Transverse colon (tissue), 4 donors: ENCODE data around the gene SUOX. TPM values are rescaled to one million over a fixed set of nuclear protein-coding genes. Genes with fewer than 3 reads are reported as not detected.
"Not testable (repeated sequence)": the region's sequence is repeated elsewhere in the genome, so short reads cannot be mapped to it uniquely, and the experiment has no call there.

Source experiments
- DNase-seq: peaks from one replicate; pipeline ENCODE4 v3.0.0-alpha.2; 2019
- H3K27ac ChIP-seq, 4 donors: fragments of 200-600 bp; sonication (generic); 2 replicates each; pipeline ENCODE4 v1.5.1; 2016 to 2018; ENCODE audit warnings: inconsistent platforms in 4 of 4
- H3K27me3 ChIP-seq: fragments of 200-600 bp; sonication (generic); 2 replicates; pipeline ENCODE4 v1.5.1; 2017; ENCODE audit warnings: inconsistent platforms
- H3K36me3 ChIP-seq, 4 donors: fragments of 200-600 bp; sonication (generic); 2 replicates each; pipeline ENCODE4 v1.5.1; 2017 to 2019; ENCODE audit warnings: inconsistent platforms in 4 of 4
- H3K4me1 ChIP-seq, 4 donors: fragments of 200-600 bp; sonication (generic); 2 replicates each; pipeline ENCODE4 v1.5.1; 2017 to 2020; ENCODE audit warnings: inconsistent platforms in 4 of 4
- H3K4me3 ChIP-seq, 4 donors: fragments of 200-600 bp; sonication (generic); 1 replicate in 1 of 4; 2 replicates in 3 of 4; pipeline versions ENCODE4 v1.5.1 to v1.6.1; 2017 to 2019; ENCODE audit warnings: inconsistent platforms in 4 of 4
- H3K9me3 ChIP-seq, 2 donors: fragments of 200-600 bp; sonication (generic); 2 replicates each; pipeline ENCODE4 v1.5.1; 2017 to 2019; ENCODE audit warnings: inconsistent platforms in 2 of 2
- EP300 ChIP-seq: sonication (generic); formaldehyde crosslinking; IDR thresholded peaks from one replicate; pipeline ENCODE4 v1.6.1; 2017; ENCODE audit warnings: antibody characterized with exemption, low read depth
- POLR2A ChIP-seq: fragments of 450-650 bp; IDR thresholded peaks from one replicate; pipeline ENCODE4 v1.6.1; 2016; ENCODE audit warnings: antibody characterized with exemption, mild to moderate bottlenecking, moderate library complexity
- POLR2AphosphoS5 ChIP-seq, 3 donors: sonication (generic); formaldehyde crosslinking; IDR thresholded peaks; one replicate each; pipeline ENCODE4 v1.6.1; 2016; ENCODE audit warnings: antibody characterized with exemption in 3 of 3
- WGBS, 2 donors: methylation state at CpG; one replicate each; pipeline ENCODE4 v1.1.5; 2018; ENCODE audit warnings: low coverage in 1 of 2; 5-methylcytosine and 5-hydroxymethylcytosine counted together
- in situ Hi-C, 4 donors: fragments of 200-750 bp; cut with MboI; loops; one replicate each; pipeline versions ENCODE4 v1.15.0 to v1.15.1; 2017; ENCODE audit warnings: low sequenced_read_pairs in 3 of 4, low pct_ligation_motif_present in 1 of 4, low pct_unique_long_range_greater_than_20kb in 1 of 4
- intact Hi-C: fragments of 100-400 bp; cut with DNase I; formaldehyde crosslinking; loops from one replicate; pipeline ENCODE4 v1.15.1; 2023; ENCODE audit warnings: low total_unique reads
- total RNA-seq, 4 donors: library from RNA; depleted of rRNA; stranded (reverse); fragments of >200 nt; gene quantifications; one replicate each; pipeline ENCODE4 v1.1.0, GENCODE V29; 2016
- TF ChIP-seq, protein P1 (sequence below), 5 experiments: fragments of 200-600 bp in 3 of 5; fragments of 450-650 bp in 2 of 5; sonication (generic) in 3 of 5; IDR thresholded peaks; 1 replicate in 2 of 5; 2 replicates in 3 of 5; pipeline ENCODE4 v1.5.1; 2016 to 2017; ENCODE audit warnings: antibody characterized with exemption in 5 of 5, inconsistent platforms in 3 of 5, mild to moderate bottlenecking in 2 of 5, moderate library complexity in 1 of 5

Gene SUOX
- total RNA-seq, 4 donors from 2014 or later = 30.1 to 45.3 (median 33.9) TPM

DNA sequence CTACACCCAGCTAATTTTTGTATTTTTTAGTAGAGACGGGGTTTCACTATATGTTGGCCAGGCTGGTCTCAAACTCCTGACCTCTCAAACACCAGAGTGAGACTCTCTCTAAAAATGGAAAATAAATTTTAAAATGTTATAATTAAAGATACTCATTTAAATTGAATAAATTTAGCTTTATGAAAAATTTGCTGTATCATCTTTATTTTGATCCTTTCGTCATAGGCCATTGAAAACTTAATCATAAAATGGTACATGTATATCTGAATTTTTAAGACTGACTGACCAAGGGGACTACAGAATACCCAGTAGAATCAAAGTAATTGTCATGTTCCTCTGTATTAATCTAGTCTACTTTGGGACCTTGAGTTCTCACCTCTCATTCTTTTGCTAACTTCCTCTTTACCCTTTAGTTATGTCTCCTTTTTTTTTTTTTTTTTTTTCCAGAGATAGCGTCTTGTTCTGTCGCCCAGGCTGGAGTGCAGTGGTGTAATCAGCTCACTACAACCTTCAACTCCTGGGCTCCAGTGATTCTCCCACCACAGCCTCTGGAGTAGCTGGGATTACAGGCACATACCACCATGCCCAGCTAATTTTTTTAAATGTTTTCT is 13.7 kb upstream of the SUOX start:
- intact Hi-C loops = no loop called here
- Histone ChIP-seq H3K9me3 (no peaks in the 10 kb centered on the region), H3K27ac (no peak overlapping the region), H3K4me1 (peaks cover 0 to 3% (median 0%) of the 10 kb centered on the region in 4 donors), H3K27me3 (no peaks in the 10 kb centered on the region), H3K4me3 (no peak overlapping the region), H3K36me3 (peaks cover 0 to 48% (median 14%) of the 10 kb centered on the region in 4 donors)
- in situ Hi-C loops = no loop called here
- 76 to 90% methylated on average over 4 of the region's 4 CpGs for WGBS, 2 donors
- DNase-seq = no peak
- TF ChIP-seq POLR2A (no peak), EP300 (no peak), POLR2AphosphoS5 (IDR thresholded peaks at IDR 0.05) (no peak)
- TF ChIP-seq, protein P1, sequence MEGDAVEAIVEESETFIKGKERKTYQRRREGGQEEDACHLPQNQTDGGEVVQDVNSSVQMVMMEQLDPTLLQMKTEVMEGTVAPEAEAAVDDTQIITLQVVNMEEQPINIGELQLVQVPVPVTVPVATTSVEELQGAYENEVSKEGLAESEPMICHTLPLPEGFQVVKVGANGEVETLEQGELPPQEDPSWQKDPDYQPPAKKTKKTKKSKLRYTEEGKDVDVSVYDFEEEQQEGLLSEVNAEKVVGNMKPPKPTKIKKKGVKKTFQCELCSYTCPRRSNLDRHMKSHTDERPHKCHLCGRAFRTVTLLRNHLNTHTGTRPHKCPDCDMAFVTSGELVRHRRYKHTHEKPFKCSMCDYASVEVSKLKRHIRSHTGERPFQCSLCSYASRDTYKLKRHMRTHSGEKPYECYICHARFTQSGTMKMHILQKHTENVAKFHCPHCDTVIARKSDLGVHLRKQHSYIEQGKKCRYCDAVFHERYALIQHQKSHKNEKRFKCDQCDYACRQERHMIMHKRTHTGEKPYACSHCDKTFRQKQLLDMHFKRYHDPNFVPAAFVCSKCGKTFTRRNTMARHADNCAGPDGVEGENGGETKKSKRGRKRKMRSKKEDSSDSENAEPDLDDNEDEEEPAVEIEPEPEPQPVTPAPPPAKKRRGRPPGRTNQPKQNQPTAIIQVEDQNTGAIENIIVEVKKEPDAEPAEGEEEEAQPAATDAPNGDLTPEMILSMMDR (IDR thresholded peaks at IDR 0.05) = no peak

DNA sequence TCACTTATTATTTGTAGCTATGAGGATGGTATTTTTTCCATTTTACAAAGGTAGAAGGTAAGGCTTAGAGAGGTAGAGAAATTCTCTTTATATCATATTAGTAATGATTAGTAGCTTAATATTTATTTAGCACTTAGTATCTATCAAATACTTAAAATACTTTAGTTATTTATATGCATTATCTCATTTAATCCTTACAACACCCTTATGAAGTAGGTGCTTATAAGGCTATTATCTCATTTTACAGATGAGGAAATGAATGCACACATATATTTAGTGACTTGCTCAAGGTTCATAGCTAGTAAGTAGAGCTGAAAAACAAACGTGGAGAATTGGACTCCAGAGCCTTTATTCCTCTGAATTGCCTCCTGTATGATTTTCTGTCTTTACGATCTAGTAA is 12.2 kb upstream of the SUOX start:
- intact Hi-C loops = no loop called here
- no peak for TF ChIP-seq POLR2A
- TF ChIP-seq, protein P1 (IDR thresholded peaks at IDR 0.05) = no peak
- TF ChIP-seq EP300 = no peak
- TF ChIP-seq POLR2AphosphoS5 (IDR thresholded peaks at IDR 0.05) = no peak
- Histone ChIP-seq H3K36me3 (peaks cover 0 to 59% (median 19%) of the 10 kb centered on the region in 4 donors), H3K27ac (no peak overlapping the region), H3K4me1 (no peaks in the 10 kb centered on the region), H3K27me3 (no peaks in the 10 kb centered on the region), H3K9me3 (no peaks in the 10 kb centered on the region), H3K4me3 (no peak overlapping the region)
- WGBS, 2 donors = 65 to 79% methylated on average over 2 of the region's 2 CpGs
- in situ Hi-C loops = no loop called here
- DNase-seq = no peak

DNA sequence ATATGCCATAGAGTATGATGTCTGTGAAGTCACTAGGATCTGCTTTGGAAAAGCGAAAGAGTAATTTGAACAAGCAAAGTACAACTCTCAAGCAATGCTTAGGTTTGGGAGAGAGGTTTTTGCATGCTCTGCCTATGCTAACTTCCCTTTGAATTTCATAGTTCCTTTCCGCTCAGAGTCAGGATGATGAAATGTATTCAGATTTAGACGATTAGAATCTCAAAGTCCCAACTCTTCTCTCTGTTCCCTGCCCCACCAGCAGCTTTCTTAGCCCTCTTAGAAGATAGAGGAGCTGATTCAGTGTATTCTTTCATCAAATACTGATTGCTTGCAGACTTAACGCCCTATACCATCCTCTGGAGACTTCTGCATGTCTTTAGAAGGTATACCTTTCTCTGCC is 11.7 kb upstream of the SUOX start:
- Histone ChIP-seq H3K27ac (no peak overlapping the region), H3K9me3 (no peaks in the 10 kb centered on the region), H3K4me3 (no peak overlapping the region), H3K4me1 (no peaks in the 10 kb centered on the region), H3K27me3 (no peaks in the 10 kb centered on the region), H3K36me3 (peaks cover 0 to 63% (median 21%) of the 10 kb centered on the region in 4 donors)
- intact Hi-C loops = no loop called here
- TF ChIP-seq POLR2A (no peak), POLR2AphosphoS5 (IDR thresholded peaks at IDR 0.05) (no peak), EP300 (no peak)
- TF ChIP-seq, protein P1 (IDR thresholded peaks at IDR 0.05) = no peak
- DNase-seq = no peak
- 87 to 88% methylated on average over 3 to 4 of the region's 4 CpGs for WGBS, 2 donors
- in situ Hi-C loops = no loop called here

DNA sequence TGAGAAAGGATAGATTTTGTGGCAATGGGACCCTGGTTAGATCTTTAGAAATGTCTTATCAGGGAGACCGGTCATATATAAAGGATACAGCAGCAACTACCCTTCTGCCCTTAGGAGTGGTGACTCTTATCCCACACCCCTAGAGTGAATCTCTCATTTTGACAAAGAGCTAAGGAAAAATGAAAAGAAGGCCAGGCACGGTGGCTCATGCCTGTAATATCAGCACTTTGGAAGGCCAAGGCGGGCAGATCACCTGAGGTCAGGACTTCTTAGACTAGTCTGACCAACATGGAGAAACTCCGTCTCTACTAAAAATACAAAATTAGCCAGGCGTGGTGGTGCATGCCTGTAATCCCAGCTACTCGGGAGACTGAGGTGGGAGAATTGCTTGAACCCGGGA is 11.1 kb upstream of the SUOX start:
- H3K4me1 ChIP-seq, intact Hi-C loops, DNase-seq, in situ Hi-C loops, H3K27ac ChIP-seq, H3K27me3 ChIP-seq, H3K4me3 ChIP-seq, H3K9me3 ChIP-seq: not testable (repeated sequence)
- WGBS, 2 donors = 95 to 100% methylated on average over 3 to 7 of the region's 7 CpGs
- peaks cover 0 to 66% (median 24%) of the 10 kb centered on the region in 4 donors for H3K36me3 ChIP-seq

DNA sequence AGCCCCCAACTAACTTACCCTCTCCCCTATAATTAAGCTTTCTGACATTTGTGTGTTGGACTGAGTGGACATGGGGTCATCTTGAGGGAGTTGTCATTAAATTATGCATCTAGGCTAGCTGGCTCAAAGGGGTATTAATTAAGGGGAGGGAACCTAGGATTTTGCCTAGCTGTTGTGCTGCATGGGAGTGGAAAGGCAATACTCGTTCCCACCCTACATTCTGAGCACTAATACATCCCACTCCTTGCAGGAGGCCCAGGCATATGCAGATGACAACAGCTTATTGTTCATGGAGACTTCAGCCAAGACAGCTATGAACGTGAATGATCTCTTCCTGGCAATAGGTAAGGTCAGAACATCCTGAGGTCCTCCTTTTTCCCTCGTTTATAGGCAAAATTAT is 6.0 kb upstream of the SUOX start:
- Histone ChIP-seq H3K27ac (no peak overlapping the region), H3K9me3 (no peaks in the 10 kb centered on the region), H3K27me3 (no peaks in the 10 kb centered on the region), H3K36me3 (peaks cover 0 to 70% (median 32%) of the 10 kb centered on the region in 4 donors), H3K4me3 (no peak overlapping the region), H3K4me1 (peaks cover 0 to 6% (median 1%) of the 10 kb centered on the region in 4 donors)
- TF ChIP-seq EP300 (no peak), POLR2AphosphoS5 (IDR thresholded peaks at IDR 0.05) (no peak), POLR2A (no peak)
- TF ChIP-seq, protein P1 (IDR thresholded peaks at IDR 0.05) = no peak
- WGBS, 2 donors = 91 to 100% methylated on average over 1 to 3 of the region's 3 CpGs
- in situ Hi-C loops = loop anchor here in 1 of 4 donors (10.0 kb wide), 1 partner anchor 54 kb away; the partner anchor contains the start of gene RPS26
- DNase-seq = no peak
- intact Hi-C loops = no loop called here
